ENCODE measurements around the gene KAZN.

- TF ChIP-seq CTCF (IDR thresholded peaks at IDR 0.05; ENCODE audit: insufficient read depth, low read depth, low read length) = no peak
- no peak for TF ChIP-seq EZH2 (IDR thresholded peaks at IDR 0.05; ENCODE audit: insufficient read depth, low read length)
These were observed 489.9 kb downstream of the KAZN start for GRCh38 chr1:15088281-15088971.
